Mucosa of stomach (tissue), 1 donor: ENCODE measurements around the gene ATP1A4.

Experiments used
- H3K27me3 ChIP-seq: one replicate; pipeline ENCODE4 v1.7.0; 2013; ENCODE audit warnings: mild to moderate bottlenecking, low read length; ENCODE audit not compliant: control insufficient read depth, insufficient read depth
- H3K36me3 ChIP-seq: one replicate; pipeline ENCODE4 v1.7.0; 2013; ENCODE audit warnings: low read length; ENCODE audit not compliant: control insufficient read depth, insufficient read depth
- H3K4me1 ChIP-seq: one replicate; pipeline ENCODE4 v1.7.0; 2013; ENCODE audit warnings: mild to moderate bottlenecking, low read length; ENCODE audit not compliant: control insufficient read depth, insufficient read depth
- H3K4me3 ChIP-seq: one replicate; pipeline ENCODE4 v1.7.0; 2013; ENCODE audit warnings: low read length
- H3K9ac ChIP-seq: one replicate; pipeline ENCODE4 v1.7.0; 2013; ENCODE audit warnings: mild to moderate bottlenecking, low read length, moderate library complexity
- H3K9me3 ChIP-seq: one replicate; pipeline ENCODE4 v1.7.0; 2013; ENCODE audit warnings: mild to moderate bottlenecking, low read length, moderate library complexity; ENCODE audit not compliant: control insufficient read depth
- donor health status: Pancreatic carcinoma.

The ATP1A4 gene

DNA sequence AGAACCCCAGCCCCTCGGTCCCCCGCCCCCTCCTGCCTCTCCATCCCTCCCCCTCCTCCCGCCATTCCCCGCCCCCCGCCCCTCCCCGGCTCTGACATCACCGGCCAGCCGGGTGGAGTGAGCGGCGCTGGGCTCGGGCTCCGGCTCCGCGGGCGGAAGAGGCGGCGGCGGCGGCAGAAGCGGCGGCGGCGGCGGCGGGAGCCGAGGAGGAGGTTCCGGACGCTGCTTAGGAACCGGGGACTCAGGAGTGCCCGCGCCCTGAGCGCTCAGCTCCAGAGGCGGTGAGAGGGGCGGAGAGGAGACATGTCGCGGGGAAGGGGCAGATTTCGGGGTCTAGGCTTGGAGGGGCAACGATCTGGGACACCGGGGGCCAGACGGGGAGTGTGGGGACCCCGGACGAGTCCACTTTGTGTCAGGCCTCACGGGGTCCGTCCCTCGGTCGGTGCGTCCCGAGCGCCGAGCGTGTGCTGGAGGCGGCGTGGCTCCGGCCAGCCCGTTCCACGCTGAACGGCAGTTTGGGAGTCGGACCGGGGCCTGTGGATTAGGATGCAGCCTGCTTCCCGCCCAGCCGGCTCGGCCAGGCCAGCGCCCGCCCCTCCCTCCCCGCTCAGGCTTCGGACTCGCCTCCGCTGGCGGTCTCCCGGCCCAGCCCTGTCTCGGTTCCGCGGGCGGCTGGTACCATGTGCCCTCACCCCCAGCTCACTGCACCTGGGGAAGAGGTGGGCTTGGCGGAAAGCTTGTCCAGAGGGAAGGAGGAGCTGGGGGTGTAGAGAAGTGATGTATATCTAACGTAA lies 54.0 kb downstream of the ATP1A4 start, which contains the start of gene PEA15:
Gene PEA15 (plus strand): TSS at position 143 of the 794 bp plus-strand sequence. CDS start 6,161 bp downstream, outside the sequence.
- Histone ChIP-seq H3K4me1 (peaks cover 25% of the 10 kb centered on the region), H3K9ac (peak within 1 kb of the TSS; percentile 86), H3K4me3 (peak within 1 kb of the TSS; percentile 58), H3K9me3 (no peaks in the 10 kb centered on the region), H3K36me3 (no peaks in the 10 kb centered on the region), H3K27me3 (no peaks in the 10 kb centered on the region)

DNA sequence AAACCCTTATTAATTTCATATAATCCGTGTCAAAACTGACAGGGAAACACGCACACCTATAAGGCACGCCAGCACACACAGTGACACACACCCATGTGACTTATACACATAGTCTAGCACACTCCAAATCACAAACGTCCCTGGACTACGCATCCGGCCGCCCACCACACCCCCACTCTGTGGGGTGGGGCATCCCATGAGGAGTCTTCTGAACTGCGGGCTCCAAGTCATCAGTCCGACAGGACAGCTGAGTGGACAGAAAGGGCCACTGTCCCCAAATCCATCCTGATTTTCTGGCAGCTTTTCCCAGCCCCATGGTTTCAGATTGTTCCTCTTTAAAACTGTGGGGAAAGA lies 54.6 kb downstream of the ATP1A4 start:
- Histone ChIP-seq H3K9ac (peak overlapping the region; percentile 86), H3K9me3 (no peaks in the 10 kb centered on the region), H3K27me3 (no peaks in the 10 kb centered on the region), H3K4me3 (peak overlapping the region; percentile 58), H3K4me1 (peaks cover 25% of the 10 kb centered on the region), H3K36me3 (no peaks in the 10 kb centered on the region)

DNA sequence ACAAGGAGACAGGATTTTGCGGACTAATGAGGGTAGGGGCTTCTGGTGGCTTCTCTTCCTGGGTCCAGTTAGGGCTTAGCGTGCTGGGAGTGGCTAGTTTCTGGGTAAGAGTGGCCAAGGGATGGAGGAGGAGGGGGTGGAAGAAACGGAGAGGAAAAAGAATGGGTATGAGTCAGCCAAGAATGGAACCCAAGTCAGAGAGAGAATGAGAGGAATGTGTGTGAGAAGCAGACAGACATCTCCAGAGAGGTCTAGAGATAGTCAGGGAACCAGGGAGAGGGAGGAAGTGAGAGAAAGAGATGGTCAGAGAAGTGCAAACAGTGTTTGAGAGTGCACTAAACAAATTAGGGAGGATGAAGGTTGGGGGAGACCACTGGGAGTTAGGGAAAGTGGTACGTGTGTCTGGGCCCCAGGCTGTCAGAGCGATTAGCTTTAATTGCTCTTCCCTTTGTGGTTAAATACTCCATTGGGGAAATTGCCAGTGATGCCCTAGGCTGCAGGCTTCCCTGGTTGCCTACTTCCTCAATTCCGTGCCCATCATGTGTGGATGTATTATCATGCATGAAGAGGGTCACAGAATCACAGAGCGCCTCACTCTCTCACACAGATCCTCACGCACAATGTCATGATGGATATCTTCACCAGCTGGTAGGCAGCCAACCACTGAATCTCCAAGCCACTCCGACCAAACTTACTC lies 55.2 kb downstream of the ATP1A4 start:
- Histone ChIP-seq H3K4me1 (peaks cover 25% of the 10 kb centered on the region), H3K4me3 (no peak overlapping the region), H3K9me3 (no peaks in the 10 kb centered on the region), H3K9ac (peak overlapping the region; percentile 86), H3K36me3 (no peaks in the 10 kb centered on the region), H3K27me3 (no peaks in the 10 kb centered on the region)

DNA sequence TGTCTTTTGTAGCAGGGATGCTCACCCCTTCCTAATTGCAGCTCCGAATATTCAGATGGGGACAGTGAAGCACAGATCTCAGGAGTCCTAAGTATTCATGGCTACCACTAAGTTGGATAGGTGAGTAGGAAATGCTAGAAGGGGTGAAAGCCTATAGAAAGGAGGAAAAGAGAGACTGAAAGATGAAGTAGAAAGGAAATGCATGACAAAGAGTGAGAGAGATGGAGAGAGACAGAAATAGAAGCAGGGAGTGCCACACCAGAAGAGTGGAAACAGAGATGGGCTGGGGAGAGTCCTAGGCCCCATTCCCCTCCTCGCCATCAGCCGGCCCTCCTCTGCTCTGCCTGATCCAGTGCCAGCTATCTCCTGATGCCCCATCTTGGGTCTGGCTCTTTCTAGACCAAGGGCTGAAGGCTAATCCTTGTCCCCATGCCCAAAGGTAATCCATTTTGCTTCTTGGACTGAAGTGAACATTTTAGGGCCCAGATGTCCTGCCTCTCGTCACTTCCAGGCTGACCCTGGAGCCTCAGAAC lies 55.8 kb downstream of the ATP1A4 start:
- Histone ChIP-seq H3K4me3 (no peak overlapping the region), H3K27me3 (no peaks in the 10 kb centered on the region), H3K9me3 (no peaks in the 10 kb centered on the region), H3K4me1 (peaks cover 25% of the 10 kb centered on the region), H3K9ac (no peak overlapping the region), H3K36me3 (no peaks in the 10 kb centered on the region)

DNA sequence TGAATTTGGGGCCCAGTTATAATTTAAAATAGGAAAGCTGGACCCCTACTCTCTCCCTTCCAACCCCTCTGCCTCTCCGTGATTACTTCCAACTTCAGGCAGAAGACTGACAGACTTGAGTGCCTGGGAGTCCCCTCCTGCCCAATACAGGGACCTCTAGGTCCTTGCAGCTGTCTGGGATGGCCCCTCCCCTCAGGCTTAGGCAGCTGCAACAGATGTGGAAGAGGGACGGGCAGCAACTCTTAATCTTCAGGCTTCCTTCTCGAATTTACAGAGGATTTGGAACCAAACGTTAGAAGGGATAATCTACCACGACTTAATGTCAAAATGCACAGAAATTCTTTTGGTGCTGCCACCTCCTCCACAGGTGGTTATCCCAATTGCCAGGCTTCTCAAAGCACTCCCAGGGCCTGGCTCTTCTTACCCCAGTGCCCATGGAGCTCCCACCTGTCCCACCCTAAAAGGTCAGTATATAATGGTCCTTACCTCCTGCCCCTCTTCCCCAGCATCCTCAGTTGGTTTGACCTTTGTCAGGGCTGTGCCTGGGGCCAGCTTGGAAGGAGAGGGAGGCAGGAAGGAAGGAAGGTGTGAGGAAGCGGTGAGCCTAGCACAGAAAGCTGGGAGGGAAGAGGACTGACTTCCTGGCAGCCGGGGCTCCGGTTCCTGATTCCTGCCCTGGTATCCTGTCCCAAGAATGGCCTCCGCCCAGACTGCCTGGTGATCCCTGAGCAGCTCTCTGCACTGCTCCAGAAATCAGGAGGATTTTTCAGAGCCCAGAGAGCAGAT lies 56.6 kb downstream of the ATP1A4 start:
- Histone ChIP-seq H3K27me3 (no peaks in the 10 kb centered on the region), H3K4me1 (peaks cover 25% of the 10 kb centered on the region), H3K36me3 (peaks cover 1% of the 10 kb centered on the region), H3K9me3 (no peaks in the 10 kb centered on the region), H3K4me3 (no peak overlapping the region), H3K9ac (no peak overlapping the region)

DNA sequence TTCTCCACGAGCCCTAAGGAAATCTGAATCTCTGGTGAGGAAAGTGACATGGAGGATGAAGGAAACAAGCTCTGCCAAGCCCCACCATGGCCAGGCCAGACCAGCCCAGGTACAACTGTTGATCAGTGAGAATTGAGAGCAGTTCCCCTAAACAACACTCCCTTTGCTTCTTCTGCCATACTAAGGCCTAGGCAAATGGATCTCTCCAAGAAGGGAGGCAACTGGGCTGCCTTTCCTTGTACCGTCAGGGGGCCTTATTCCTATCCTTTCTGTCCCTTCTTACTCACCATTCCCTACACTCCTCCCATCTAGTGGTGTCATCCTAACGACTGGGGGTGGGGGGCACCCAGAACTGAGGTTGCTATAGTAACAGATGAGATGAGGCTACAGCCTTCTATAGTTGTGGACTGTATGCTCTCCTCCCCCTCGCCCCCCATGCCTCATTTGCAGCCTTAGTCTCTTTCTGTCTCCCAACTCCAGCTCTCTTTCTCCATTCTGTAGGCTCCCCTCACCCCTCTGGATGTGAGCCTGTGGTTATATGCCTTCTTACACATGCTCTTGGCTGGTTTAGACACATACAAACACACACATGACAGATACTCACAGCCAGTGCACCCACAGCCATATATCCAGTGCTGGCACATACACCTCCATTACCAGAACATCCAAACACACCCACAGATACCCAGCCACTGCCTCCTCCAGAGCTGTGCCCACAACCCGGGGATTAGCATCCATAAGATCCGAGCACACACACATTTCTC lies 57.3 kb downstream of the ATP1A4 start:
- Histone ChIP-seq H3K4me1 (peaks cover 25% of the 10 kb centered on the region), H3K4me3 (no peak overlapping the region), H3K9ac (no peak overlapping the region), H3K9me3 (no peaks in the 10 kb centered on the region), H3K36me3 (peaks cover 7% of the 10 kb centered on the region), H3K27me3 (no peaks in the 10 kb centered on the region)

DNA sequence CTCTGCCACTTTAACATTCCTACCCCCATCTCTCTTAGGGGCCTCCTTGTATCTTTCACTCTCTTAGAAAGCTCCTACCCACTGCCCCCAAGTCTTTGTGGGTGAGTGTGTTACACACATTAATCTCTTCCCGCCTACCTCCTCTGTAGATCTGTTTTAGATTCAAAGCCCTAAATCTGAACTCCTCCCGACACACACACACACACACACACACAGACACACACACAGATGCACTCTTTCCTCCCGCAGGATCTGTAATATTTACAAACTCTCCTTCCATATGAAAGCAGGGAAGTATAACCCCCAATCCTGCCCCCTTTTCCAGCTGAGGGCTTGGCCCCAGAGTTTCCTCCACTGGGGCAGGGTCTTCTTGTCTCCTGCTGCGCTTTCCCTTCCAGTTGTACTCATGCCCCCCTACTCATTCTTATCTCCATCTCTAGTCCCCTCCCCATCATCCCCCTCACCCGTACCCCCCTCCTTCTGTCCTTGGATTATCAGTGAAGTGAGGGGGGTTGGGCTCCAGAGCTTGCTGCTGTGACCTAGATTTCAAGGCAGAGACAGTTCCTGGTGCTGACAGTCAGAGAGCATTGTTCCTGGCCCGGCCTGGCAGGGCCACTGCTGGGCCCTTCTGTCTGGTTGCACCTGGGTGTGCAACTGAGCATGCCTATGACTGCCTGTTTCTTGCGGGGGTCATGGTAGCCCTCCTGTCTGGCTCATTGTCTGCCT lies 58.1 kb downstream of the ATP1A4 start:
- H3K9ac ChIP-seq = no peak overlapping the region
- H3K36me3 ChIP-seq = peaks cover 11% of the 10 kb centered on the region
- H3K9me3 ChIP-seq = no peaks in the 10 kb centered on the region
- H3K4me3 ChIP-seq = no peak overlapping the region
- H3K27me3 ChIP-seq = no peaks in the 10 kb centered on the region
- H3K4me1 ChIP-seq = peaks cover 18% of the 10 kb centered on the region

DNA sequence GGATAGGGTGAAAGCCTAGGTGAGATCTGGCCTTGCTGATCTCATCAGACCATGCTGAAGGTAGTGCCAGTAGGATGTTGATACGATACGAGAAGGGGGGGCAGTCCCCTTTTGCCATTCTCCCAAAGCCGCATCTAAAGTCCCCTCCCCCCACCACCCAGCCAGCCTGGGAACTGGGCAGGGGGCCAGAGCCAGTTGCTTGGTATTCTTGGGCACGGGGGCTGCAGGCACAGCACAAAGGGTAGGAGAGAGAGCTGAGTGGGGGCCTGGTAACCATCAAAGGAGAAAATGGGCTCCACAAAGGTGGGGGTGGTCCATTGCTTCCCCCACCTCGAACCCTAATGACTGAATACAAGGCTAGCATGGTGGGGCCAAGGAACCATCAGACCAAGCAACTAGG lies 59.2 kb downstream of the ATP1A4 start:
- no peak overlapping the region for H3K4me3 ChIP-seq
- peaks cover 13% of the 10 kb centered on the region for H3K4me1 ChIP-seq
- peaks cover 11% of the 10 kb centered on the region for H3K36me3 ChIP-seq

DNA sequence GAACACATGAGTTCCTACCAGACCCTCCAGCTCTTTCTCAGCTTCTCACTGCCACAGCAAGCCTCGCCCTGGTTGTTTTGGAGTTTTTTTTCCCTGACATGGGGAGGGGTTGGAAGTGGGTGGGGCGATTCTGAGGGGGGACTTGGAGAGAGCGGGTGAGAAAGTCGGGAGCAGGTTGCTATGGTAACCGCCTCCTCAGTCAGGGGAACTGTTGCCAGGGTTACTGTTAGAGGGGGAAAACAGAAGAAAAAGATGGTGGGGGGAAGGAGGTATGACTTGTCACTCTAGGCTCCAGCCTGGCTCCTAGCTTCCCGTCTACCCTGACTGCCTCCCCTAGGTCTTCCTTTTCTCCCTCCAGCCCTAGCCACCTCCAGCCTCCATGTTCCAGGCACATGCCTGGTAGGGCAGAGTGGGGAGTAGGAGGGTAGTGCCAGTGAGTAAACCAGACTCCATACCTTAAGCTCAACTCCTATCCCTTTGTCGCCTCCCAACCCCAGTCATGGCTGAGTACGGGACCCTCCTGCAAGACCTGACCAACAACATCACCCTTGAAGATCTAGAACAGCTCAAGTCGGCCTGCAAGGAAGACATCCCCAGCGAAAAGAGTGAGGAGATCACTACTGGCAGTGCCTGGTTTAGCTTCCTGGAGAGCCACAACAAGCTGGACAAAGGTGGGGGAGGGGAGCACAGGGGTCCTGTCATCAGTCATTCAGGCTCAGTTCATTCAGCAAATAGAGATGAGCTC lies 59.8 kb downstream of the ATP1A4 start:
- Histone ChIP-seq H3K27me3 (no peaks in the 10 kb centered on the region), H3K9me3 (no peaks in the 10 kb centered on the region), H3K4me3 (no peak overlapping the region), H3K9ac (no peak overlapping the region), H3K4me1 (peaks cover 13% of the 10 kb centered on the region), H3K36me3 (peaks cover 11% of the 10 kb centered on the region)

More for the DNA sequence above, 59.2 kb downstream of the ATP1A4 start:
- Histone ChIP-seq H3K27me3 (no peaks in the 10 kb centered on the region), H3K9ac (no peak overlapping the region), H3K9me3 (no peaks in the 10 kb centered on the region)

DNA sequence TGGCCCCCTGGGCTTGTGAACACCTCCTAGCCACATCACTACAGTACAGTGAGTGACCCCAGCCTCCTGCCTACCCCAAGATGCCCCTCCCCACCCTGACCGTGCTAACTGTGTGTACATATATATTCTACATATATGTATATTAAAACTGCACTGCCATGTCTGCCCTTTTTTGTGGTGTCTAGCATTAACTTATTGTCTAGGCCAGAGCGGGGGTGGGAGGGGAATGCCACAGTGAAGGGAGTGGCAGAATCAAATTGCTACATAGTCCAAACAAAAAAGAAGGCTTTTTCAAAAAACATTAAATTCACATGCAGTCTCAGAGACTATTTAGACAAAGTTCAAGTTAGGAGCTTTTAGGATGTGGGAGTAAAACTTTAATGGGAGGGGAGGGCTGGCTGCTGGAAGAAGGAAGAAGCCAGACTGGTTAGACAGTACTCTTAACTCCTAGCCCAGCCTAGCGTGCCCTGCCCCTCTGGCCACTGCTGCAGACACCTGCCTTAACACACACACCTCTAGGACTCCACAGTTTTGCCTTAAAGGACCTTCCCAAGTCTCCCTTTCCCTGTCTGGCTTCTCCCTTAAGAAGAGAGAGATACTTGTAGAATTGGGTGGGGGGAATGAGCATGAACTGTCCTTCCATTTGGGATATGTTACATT lies 63.2 kb downstream of the ATP1A4 start:
- Histone ChIP-seq H3K9me3 (no peaks in the 10 kb centered on the region), H3K4me1 (peaks cover 20% of the 10 kb centered on the region), H3K36me3 (peaks cover 11% of the 10 kb centered on the region), H3K4me3 (no peak overlapping the region), H3K27me3 (no peaks in the 10 kb centered on the region), H3K9ac (no peak overlapping the region)
